GM12801 (cell line): ENCODE results near the gene CDH13.

Experiments used
- CTCF ChIP-seq: IDR thresholded peaks from one replicate; pipeline ENCODE4 v1.5.1; 2011; ENCODE audit warnings: control low read depth; ENCODE audit not compliant: insufficient read length; ENCODE audit errors: extremely low read depth

CDH13 gene

DNA sequence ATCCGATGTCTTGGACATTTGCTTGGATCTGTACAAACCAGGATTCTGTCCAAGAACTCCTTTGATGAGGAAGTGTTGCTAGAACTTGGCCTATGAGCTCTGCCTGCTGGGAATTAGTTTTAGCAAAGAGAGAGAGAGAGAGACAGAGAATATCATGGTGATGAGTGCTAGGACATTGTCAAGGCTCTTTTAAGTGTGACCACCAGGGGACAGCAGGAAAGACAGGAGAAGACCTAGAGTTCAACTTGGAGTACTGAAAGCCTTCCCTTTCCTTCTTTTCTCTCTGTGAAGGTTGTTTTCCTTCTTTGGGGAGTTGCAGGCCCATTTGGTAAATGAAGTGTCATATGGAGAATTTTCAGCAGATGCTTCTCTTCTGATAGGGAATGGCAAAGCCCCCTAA is 791.8 kb downstream of the CDH13 start:
- no peak for TF ChIP-seq CTCF

DNA sequence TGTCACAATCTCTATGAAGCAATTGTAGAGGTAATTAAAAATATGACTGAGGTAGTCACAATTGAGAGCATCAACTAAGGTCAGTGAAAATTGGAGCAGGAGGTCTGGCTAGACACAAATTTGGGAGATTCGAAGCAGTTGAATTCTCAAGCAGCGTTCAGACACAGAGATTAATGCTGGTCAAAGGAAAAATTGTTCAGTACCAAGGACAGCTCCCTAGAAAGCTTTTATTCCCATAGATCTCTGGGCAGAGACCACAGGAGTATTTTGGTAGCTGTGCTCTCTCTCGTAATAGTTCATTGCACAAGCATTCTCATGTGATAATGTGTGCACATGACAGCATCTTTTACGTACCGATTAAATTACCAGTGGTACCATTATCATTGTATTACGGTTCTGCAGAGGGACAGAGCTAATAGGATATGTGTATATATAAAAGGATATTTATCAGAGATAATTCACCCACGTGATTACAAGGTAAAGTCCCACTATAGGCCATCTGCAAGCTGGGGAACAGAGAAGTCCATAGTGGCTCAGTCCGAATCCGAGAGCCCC is 793.5 kb downstream of the CDH13 start:
- no peak for TF ChIP-seq CTCF

- no peak for TF ChIP-seq CTCF
Measured at GRCh38 chr16:83433201-83433600, 806.4 kb downstream of the CDH13 start.

DNA sequence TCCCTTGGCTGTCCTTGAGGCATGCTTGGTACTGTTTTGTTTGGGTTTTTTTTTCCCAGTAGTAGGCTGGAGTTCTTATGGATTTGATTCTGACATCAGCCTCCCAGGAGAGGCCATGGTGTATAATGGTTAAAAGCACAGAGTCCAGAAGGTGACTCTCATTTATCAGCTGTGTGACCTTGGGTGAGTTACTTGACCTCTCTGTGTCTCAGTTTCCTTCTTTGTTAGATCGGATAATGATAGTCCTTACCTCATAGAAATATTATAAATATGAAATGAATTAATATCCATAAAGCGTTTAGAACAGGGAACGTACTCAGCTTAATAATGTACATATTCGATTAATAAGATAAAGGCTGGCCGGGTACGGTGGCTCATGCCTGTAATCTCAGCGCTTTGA is 810.3 kb downstream of the CDH13 start:
- no peak for TF ChIP-seq CTCF

DNA sequence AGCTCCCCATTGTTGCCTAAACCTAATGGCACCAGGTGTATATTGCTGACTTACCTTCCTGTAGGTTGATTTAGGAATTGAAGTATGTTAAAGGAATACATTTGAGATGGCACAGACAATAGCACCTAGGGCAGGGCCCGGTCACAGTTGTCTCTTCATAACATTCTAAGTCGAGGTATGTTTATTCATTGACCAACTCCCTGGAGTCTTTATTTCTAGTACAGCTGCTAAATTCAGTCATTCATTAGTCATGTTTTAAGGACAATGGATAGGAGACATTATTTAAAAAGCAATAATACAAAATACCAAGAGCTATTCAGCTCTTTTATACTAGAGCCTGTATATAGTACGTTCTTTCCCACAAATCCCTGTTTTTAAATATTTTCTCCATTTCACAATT is 811.6 kb downstream of the CDH13 start:
- TF ChIP-seq CTCF, result no peak

DNA sequence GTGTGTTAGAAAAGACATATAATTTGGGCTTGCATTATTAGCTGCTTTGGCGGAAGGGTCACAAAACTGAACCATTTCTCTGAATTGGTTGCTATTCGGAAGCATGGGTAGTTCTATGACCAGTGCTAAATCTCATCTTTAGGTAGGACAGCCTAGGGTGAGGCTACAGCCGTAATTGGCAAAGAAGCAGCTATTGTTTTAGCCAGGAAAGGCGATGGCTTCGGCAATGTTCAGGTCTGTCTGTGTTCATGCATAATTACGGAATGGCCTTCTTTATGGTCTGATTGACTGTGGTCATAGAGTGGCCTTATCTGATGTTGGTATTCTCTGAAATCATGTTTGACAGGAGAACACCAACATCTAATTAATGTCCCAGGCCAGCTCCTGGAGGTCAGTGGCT is 812.6 kb downstream of the CDH13 start:
- TF ChIP-seq CTCF, result no peak

GRCh38 chr16:83441517-83441916 is 814.7 kb downstream of the CDH13 start:
- TF ChIP-seq CTCF, result no peak

GRCh38 chr16:83443972-83444371 is 817.2 kb downstream of the CDH13 start:
- no peak for TF ChIP-seq CTCF
